NOMO-1 (cell line): ENCODE data around the gene SPOCK2.

Source experiments
- DNase-seq, 2 experiments: peaks; one replicate each; lab custom pipeline; 2025; ENCODE audit not compliant: unreplicated experiment in 2 of 2; lab: John Stamatoyannopoulos, UW

SPOCK2 gene

DNA sequence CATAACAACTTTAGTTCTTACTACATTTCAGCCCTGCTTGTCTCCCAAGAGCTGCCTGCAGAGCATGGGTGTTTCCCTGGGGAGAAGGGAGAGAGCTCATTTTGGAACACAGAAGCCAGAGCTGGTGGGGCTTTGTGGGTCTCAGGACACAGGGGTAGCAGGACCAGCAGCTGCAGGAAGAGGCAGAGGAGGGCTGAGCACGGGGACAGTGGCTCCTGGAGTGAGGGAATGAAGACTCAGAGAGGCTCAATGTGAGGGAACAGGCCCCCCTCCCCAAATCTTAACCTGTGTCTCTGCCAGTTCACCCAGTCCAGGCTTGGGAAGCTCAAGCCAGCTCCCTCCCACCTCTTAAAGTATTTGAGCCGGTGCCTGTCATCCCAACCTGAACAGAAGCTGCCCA, 74.2 kb downstream of the SPOCK2 start:
- DNase-seq, result no peak

DNA sequence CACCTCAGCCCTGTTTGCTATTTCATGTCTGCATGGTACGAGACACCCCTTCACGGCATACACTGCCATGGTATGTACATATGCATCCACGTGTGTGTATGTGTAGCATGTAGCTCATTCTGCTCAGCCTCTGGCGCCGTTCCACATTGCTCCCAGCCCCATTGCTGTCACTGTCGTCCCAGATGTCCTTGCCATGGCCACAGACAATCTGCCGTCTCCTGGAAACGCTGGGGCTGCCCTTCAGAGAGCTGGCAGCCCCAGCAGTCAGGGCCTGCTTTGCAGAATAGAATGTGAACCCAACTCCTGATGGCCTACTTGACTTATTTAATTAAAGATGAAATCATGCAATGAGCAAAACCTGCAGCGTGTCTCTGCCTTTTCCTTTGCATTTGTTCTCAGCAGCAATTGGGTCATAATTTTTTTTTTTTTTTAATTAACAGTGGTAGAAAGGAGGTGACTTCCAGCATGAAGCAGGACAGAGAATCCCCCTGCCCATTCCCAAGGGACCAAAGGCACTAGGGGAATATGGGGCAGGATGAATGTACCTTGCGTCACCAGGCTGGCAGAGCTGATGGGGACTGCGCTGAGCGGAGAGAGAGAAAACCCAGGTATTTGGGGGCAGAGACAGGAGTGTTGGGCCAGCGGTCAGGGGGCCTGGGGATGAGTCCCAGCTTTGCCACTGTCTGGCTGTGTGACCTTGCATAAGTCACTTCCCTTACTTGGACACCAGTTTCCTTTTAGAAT, 75.0 kb downstream of the SPOCK2 start:
- DNase-seq, result no peak

GRCh38 chr10:72012796-72013195, 75.6 kb downstream of the SPOCK2 start:
- no peak for DNase-seq

GRCh38 chr10:72011976-72012512, 76.3 kb downstream of the SPOCK2 start:
- DNase-seq, result no peak

DNA sequence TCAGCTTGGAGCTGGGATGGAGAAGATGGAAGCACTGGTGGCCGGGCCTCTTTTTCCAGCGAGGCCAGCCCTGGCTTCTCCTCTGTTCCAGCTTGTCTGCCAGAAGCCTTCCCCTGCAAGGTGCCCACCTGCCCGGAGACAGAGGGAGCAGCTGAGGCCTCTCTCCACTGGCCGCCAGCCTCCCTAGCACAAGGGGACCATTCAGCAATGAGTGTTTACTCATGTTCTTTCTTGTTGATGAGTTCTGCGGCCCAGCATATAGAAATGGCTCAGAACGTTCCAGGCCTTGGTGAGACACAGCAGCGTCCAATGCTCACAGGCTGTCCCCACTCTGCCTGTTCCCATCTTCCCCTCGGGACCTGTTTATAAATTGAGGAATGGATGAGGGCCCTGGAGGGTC, 76.9 kb downstream of the SPOCK2 start:
- DNase-seq, result no peak

GRCh38 chr10:72011016-72011415, 77.3 kb downstream of the SPOCK2 start:
- DNase-seq, result no peak

- no peak for DNase-seq
These were observed 77.9 kb downstream of the SPOCK2 start for GRCh38 chr10:72010234-72010973.

DNA sequence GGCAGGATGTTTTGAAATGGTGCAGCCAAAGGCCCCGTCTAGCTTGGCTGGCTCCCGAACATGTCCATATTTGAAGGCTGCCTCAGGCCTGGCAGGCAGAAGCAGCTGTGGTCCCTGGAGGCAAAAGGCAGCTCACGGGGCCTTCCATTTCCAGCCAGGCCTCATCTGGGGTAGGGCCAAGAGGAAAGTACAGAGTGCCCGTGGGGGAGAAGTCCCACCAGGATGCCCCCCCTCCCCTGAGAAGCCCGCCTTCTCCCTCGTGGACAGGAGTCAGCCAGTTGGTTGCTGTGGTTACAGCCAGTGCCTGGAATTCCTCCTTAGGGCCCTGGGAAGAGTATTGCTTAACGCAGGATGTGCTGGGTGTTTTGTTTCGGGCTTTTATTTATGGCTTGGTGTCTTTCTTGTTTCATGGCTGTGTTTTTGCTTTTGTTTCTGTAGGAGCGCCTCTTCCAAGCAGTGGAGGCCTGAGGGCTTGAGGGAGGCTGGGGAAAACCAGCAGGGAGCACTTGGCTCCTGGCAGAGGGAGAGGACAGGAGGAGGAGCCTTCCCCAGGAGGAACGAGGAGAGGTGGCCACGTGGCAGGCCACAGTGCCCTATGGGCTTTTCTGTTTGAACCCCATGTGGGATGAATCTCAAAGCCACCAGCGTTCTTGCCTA, 78.8 kb downstream of the SPOCK2 start:
- DNase-seq, result no peak

- no peak for DNase-seq
These were observed 79.3 kb downstream of the SPOCK2 start for GRCh38 chr10:72009051-72009424.
